ENCODE results near the gene PPEF1.

The PPEF1 gene

GRCh38 chrX:18672008-18672407 is 35.4 kb upstream of the PPEF1 start, which contains the start of gene RS1:
TSS of gene RS1 (minus strand) at chrX:18672108. CDS start at chrX:18672068, 40 bp downstream.
- Mint-ChIP-seq H3K4me3 (peak within 1 kb of the TSS; percentile 62), H3K4me1 (peaks cover 7% of the 10 kb centered on the region), H3K27me3 (ENCODE audit: low read depth, poor library complexity) (peaks cover 12% of the 10 kb centered on the region), H3K27ac (no peak within 1 kb of the TSS), H3K36me3 (ENCODE audit: low read depth) (no peaks in the 10 kb centered on the region), H3K9me3 (peaks cover 63% of the 10 kb centered on the region)
- no peak for TF ChIP-seq CTCF (IDR thresholded peaks at IDR 0.05)
- DNase-seq = no peak

- H3K4me1 Mint-ChIP-seq = peaks cover 4% of the 10 kb centered on the region
- H3K9me3 Mint-ChIP-seq = peaks cover 68% of the 10 kb centered on the region
- H3K36me3 Mint-ChIP-seq (ENCODE audit: low read depth) = peaks cover 4% of the 10 kb centered on the region
- H3K4me3 Mint-ChIP-seq = peak overlapping the region; percentile 80
- DNase-seq = peak; percentile 32
- TF ChIP-seq CTCF (IDR thresholded peaks at IDR 0.05) = no peak
- no peak overlapping the region for H3K27ac Mint-ChIP-seq
- H3K27me3 Mint-ChIP-seq (ENCODE audit: low read depth, poor library complexity) = peaks cover 9% of the 10 kb centered on the region
These were observed 33.0 kb upstream of the PPEF1 start for GRCh38 chrX:18674417-18674787.

GRCh38 chrX:18674788-18675735 is 32.4 kb upstream of the PPEF1 start:
- Mint-ChIP-seq H3K36me3 (ENCODE audit: low read depth) (peaks cover 4% of the 10 kb centered on the region), H3K27me3 (ENCODE audit: low read depth, poor library complexity) (peaks cover 9% of the 10 kb centered on the region)
- peak; percentile 78 for DNase-seq

GRCh38 chrX:18676050-18676449 is 31.4 kb upstream of the PPEF1 start:
- Mint-ChIP-seq H3K27ac (no peak overlapping the region), H3K4me1 (peaks cover 4% of the 10 kb centered on the region), H3K9me3 (peaks cover 64% of the 10 kb centered on the region), H3K36me3 (ENCODE audit: low read depth) (peaks cover 4% of the 10 kb centered on the region), H3K4me3 (peak overlapping the region; percentile 71), H3K27me3 (ENCODE audit: low read depth, poor library complexity) (peaks cover 9% of the 10 kb centered on the region)
- TF ChIP-seq CTCF (IDR thresholded peaks at IDR 0.05) = no peak
- no peak for DNase-seq

More at GRCh38 chrX:18674788-18675735, 32.4 kb upstream of the PPEF1 start:
- no peak for TF ChIP-seq CTCF (IDR thresholded peaks at IDR 0.05)
- H3K4me3 Mint-ChIP-seq = peak overlapping the region; percentile 80
- peaks cover 4% of the 10 kb centered on the region for H3K4me1 Mint-ChIP-seq
- peaks cover 70% of the 10 kb centered on the region for H3K9me3 Mint-ChIP-seq
- H3K27ac Mint-ChIP-seq = no peak overlapping the region

GRCh38 chrX:18676470-18676869 is 31.0 kb upstream of the PPEF1 start:
- peak; percentile 36 for TF ChIP-seq CTCF (IDR thresholded peaks at IDR 0.05)
- peaks cover 63% of the 10 kb centered on the region for H3K9me3 Mint-ChIP-seq
- H3K4me3 Mint-ChIP-seq = peak overlapping the region; percentile 71
- peaks cover 4% of the 10 kb centered on the region for H3K36me3 Mint-ChIP-seq (ENCODE audit: low read depth)
- peaks cover 4% of the 10 kb centered on the region for H3K4me1 Mint-ChIP-seq
- H3K27me3 Mint-ChIP-seq (ENCODE audit: low read depth, poor library complexity) = peaks cover 9% of the 10 kb centered on the region
- no peak overlapping the region for H3K27ac Mint-ChIP-seq
- DNase-seq = peak; percentile 32

Measured in nephron progenitor cell (in vitro differentiated cells).